Glutamatergic neuron (in vitro differentiated cells): ENCODE measurements around the gene KIF21A. TPM values are rescaled to one million over a fixed set of nuclear protein-coding genes. Genes with fewer than 3 reads are reported as not detected.
A peak's percentile ranks its signal among the peaks of the same experiment; 100 is the strongest.

ENCODE experiments used
- DNase-seq: peaks from one replicate; pipeline ENCODE4 v3.0.0; 2022
- H3K27ac Mint-ChIP-seq: one replicate; pipeline ENCODE4 v1.8.0; 2020; ENCODE audit warnings: mild to moderate bottlenecking, mixed read lengths, inconsistent platforms; ENCODE audit not compliant: unreplicated experiment
- H3K27me3 Mint-ChIP-seq: one replicate; pipeline ENCODE4 v1.8.0; 2020; ENCODE audit warnings: mild to moderate bottlenecking, moderate library complexity, mixed read lengths, inconsistent platforms; ENCODE audit not compliant: unreplicated experiment
- H3K36me3 Mint-ChIP-seq: one replicate; pipeline ENCODE4 v1.8.0; 2020; ENCODE audit warnings: mild to moderate bottlenecking, mixed read lengths, inconsistent platforms; ENCODE audit not compliant: unreplicated experiment
- H3K4me1 Mint-ChIP-seq: one replicate; pipeline ENCODE4 v1.8.0; 2020; ENCODE audit warnings: mild to moderate bottlenecking, low read depth, mixed read lengths, inconsistent platforms; ENCODE audit not compliant: unreplicated experiment
- H3K4me3 Mint-ChIP-seq: one replicate; pipeline ENCODE4 v1.8.0; 2020; ENCODE audit warnings: mild to moderate bottlenecking, mixed read lengths, inconsistent platforms; ENCODE audit not compliant: unreplicated experiment
- H3K9me3 Mint-ChIP-seq: one replicate; pipeline ENCODE4 v1.8.0; 2020; ENCODE audit warnings: mild to moderate bottlenecking, moderate library complexity, mixed read lengths, inconsistent platforms; ENCODE audit not compliant: unreplicated experiment
- total RNA-seq: library from RNA; stranded (reverse); fragmentation: NEBNext Ultra II Directional; extraction: Animal tissue kit (Norgen Biotek cat#: 25700); gene quantifications from one replicate; pipeline ENCODE4 v1.2.1, GENCODE V29; 2021; ENCODE audit not compliant: unreplicated experiment
- TF ChIP-seq, protein P1 (sequence below): fragments of 200-600 bp; sonication (generic); IDR thresholded peaks from one replicate; pipeline ENCODE4 v1.5.0; 2021; ENCODE audit not compliant: partially characterized antibody, unreplicated experiment

The KIF21A gene
- total RNA-seq, 1 donor from 2014 or later: 93.1 TPM

DNA sequence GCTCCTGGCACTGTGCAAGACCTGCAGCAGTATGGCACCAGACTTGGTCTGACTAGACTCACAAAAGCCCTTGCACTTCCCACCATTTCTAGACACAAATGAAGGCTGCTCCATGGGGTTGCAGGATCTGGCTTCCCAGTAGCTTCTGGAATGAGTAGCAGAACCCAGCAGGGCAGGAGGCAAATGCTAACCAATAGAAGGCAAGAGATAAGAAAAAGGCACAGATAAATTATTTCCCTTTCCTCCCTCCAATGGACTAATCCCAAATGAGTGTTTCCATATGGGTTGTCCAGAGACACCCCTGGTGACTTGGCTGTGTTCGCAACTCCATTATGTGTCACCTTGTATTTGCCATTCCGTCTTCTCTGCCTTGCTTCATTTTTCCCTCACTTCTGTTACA is 49.7 kb downstream of the KIF21A start:
- Mint-ChIP-seq H3K27ac (peak overlapping the region; percentile 62), H3K36me3 (no peaks in the 10 kb centered on the region), H3K4me1 (peaks cover 21% of the 10 kb centered on the region), H3K4me3 (no peak overlapping the region), H3K27me3 (peaks cover 3% of the 10 kb centered on the region), H3K9me3 (peaks cover 1% of the 10 kb centered on the region)
- DNase-seq: no peak
- TF ChIP-seq, protein P1, sequence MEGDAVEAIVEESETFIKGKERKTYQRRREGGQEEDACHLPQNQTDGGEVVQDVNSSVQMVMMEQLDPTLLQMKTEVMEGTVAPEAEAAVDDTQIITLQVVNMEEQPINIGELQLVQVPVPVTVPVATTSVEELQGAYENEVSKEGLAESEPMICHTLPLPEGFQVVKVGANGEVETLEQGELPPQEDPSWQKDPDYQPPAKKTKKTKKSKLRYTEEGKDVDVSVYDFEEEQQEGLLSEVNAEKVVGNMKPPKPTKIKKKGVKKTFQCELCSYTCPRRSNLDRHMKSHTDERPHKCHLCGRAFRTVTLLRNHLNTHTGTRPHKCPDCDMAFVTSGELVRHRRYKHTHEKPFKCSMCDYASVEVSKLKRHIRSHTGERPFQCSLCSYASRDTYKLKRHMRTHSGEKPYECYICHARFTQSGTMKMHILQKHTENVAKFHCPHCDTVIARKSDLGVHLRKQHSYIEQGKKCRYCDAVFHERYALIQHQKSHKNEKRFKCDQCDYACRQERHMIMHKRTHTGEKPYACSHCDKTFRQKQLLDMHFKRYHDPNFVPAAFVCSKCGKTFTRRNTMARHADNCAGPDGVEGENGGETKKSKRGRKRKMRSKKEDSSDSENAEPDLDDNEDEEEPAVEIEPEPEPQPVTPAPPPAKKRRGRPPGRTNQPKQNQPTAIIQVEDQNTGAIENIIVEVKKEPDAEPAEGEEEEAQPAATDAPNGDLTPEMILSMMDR: no peak

DNA sequence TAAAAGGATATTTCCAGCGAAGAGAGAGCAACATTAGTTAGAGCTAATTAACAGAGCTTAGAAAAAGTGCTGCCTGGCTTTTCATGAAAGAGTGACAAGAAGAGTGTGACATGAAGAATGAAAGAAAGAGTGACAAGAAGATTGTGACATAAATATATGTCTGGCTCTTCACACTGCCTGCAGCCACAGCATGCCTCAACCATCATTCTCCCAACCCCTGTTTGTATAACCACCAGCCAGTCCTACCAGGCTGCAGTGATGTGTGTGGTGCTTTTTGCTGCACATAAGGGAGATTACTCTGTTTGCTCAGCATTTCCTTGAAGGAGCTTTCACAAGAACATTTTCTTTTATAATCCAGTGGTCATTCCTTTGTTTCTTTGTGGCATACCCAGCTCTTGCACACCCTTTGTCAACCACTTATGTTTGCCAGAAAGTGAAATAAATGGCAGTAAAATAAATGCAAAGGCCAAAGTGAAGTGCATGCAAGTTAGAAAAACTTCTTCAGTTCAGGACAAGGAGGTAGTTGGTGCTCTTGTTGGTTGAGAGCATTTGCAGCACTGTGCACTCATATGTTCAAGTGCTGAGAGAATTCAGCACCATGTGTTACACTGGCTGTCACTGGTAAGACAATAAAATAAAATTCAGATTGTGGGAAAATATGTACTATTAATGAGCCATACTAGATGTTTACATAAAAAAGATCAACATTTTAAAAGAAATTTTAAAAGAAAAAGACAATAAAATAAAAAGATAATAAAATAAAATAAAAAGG is 50.6 kb downstream of the KIF21A start:
- Mint-ChIP-seq H3K36me3 (no peaks in the 10 kb centered on the region), H3K27me3 (peaks cover 3% of the 10 kb centered on the region), H3K4me1 (peaks cover 21% of the 10 kb centered on the region), H3K9me3 (peaks cover 1% of the 10 kb centered on the region), H3K27ac (peak overlapping the region; percentile 60), H3K4me3 (no peak overlapping the region)
- TF ChIP-seq, protein P1: no peak
- DNase-seq: no peak

DNA sequence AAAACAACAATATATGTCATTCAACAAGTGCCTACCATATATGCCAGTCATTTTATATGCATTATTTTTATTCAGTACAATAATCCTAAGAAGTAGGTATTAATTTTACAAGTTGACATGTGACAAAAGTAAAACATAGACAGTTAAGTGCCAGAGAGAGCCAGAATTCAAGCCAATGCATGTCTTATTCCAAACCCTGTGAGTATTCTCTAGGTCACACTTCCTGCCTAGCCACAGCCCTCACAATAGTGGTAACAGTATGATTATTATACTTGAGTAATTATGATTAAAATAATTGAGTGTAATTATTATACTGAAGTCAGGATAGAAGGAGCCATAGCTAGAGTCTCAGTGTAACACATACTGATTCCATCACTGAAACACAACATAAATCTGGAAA is 52.2 kb downstream of the KIF21A start:
- H3K4me1 Mint-ChIP-seq: peaks cover 26% of the 10 kb centered on the region
- no peak overlapping the region for H3K27ac Mint-ChIP-seq
- DNase-seq: no peak
- TF ChIP-seq, protein P1: no peak
- H3K9me3 Mint-ChIP-seq: peaks cover 1% of the 10 kb centered on the region
- no peak overlapping the region for H3K4me3 Mint-ChIP-seq
- no peaks in the 10 kb centered on the region for H3K36me3 Mint-ChIP-seq
- H3K27me3 Mint-ChIP-seq: peaks cover 3% of the 10 kb centered on the region

DNA sequence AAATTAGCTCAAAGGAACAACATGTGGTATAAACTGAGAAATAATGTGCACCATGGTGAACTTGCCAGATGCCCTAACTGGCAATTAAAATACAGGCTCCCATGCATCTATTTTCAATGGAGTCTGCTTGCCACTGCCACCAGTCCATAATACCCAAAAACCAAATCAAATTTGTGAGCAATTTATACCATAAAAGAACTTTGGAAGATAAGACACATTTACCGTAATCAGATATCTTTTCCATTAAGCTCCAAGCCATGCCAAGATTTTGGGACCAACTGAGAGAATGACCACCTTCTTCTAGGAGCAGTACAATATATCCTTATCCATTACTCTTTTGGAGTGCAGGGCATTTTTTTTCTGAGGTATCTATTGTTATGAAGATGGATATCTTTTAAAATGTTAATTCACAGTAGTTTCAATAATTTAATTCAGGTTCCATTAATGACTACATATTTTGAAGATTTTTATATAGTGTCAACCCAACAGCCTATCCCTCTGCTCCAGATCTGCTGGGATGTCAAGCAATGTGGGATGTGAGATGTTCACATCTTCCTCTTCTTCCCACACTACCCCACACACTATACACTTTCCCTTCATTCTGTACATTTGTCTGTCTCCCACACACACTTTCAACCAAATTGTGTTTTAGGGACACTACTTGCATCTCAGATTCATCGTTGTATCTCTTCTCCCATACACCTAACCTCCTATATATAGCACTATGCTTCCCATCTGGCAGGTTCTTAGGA is 53.3 kb downstream of the KIF21A start:
- peaks cover 2% of the 10 kb centered on the region for H3K27me3 Mint-ChIP-seq
- peaks cover 1% of the 10 kb centered on the region for H3K9me3 Mint-ChIP-seq
- H3K36me3 Mint-ChIP-seq: no peaks in the 10 kb centered on the region
- H3K4me3 Mint-ChIP-seq: no peak overlapping the region
- H3K4me1 Mint-ChIP-seq: peaks cover 24% of the 10 kb centered on the region
- DNase-seq: no peak
- no peak overlapping the region for H3K27ac Mint-ChIP-seq
- TF ChIP-seq, protein P1: no peak

- TF ChIP-seq, protein P1: no peak
- Mint-ChIP-seq H3K4me1 (peaks cover 11% of the 10 kb centered on the region), H3K27me3 (peaks cover 2% of the 10 kb centered on the region), H3K36me3 (no peaks in the 10 kb centered on the region), H3K4me3 (no peak overlapping the region), H3K27ac (no peak overlapping the region), H3K9me3 (no peaks in the 10 kb centered on the region)
- no peak for DNase-seq
Measured at GRCh38 chr12:39386335-39386734, 56.6 kb downstream of the KIF21A start.
